MM.1S (cell line): Measurements from ENCODE around the gene CSNK1A1.

Source experiments
- DNase-seq: peaks from one replicate; pipeline ENCODE4 v3.0.0-alpha.2; 2015
- H2AFZ ChIP-seq: fragments of 300-600 bp; sonication (generic); 2 replicates; pipeline ENCODE4 v1.6.0; 2016; ENCODE audit warnings: antibody characterized with exemption, low read length
- H3F3A ChIP-seq: fragments of 300-600 bp; sonication (generic); 2 replicates; pipeline ENCODE4 v1.6.1; 2016; ENCODE audit warnings: mild to moderate bottlenecking, antibody characterized with exemption, low read length, moderate library complexity, mixed read lengths; ENCODE audit not compliant: insufficient read depth
- H3K27ac ChIP-seq: fragments of 300-600 bp; sonication (generic); 2 replicates; pipeline ENCODE4 v1.5.1; 2016; ENCODE audit warnings: mild to moderate bottlenecking, low read length
- H3K27me3 ChIP-seq: fragments of 300-600 bp; sonication (generic); replicated peaks from 2 replicates; pipeline ENCODE4 v1.6.0; 2016; ENCODE audit warnings: low read length; ENCODE audit not compliant: insufficient read depth
- H3K36me3 ChIP-seq: fragments of 300-600 bp; sonication (generic); replicated peaks from 2 replicates; pipeline ENCODE4 v1.6.1; 2016; ENCODE audit warnings: mild to moderate bottlenecking, low read length, mixed read lengths; ENCODE audit not compliant: insufficient read depth
- H3K4me1 ChIP-seq: fragments of 300-600 bp; sonication (generic); 2 replicates; pipeline ENCODE4 v1.6.1; 2016; ENCODE audit warnings: low read length, mixed read lengths
- H3K4me2 ChIP-seq: fragments of 300-600 bp; sonication (generic); 2 replicates; pipeline ENCODE4 v1.6.0; 2016; ENCODE audit warnings: low read depth, low read length
- H3K4me3 ChIP-seq: fragments of 300-600 bp; sonication (generic); 2 replicates; pipeline ENCODE4 v1.5.1; 2016; ENCODE audit warnings: low read length, mixed read lengths
- H3K79me2 ChIP-seq: fragments of 300-600 bp; sonication (generic); 2 replicates; pipeline ENCODE4 v1.6.1; 2016; ENCODE audit warnings: mixed run types, low read length, mixed read lengths
- H3K9ac ChIP-seq: fragments of 300-600 bp; sonication (generic); 2 replicates; pipeline ENCODE4 v1.6.1; 2016; ENCODE audit warnings: low read length, mixed read lengths
- H3K9me2 ChIP-seq: fragments of 300-600 bp; sonication (generic); replicated peaks from 2 replicates; pipeline ENCODE4 v1.6.1; 2016; ENCODE audit warnings: mild to moderate bottlenecking, low read length, mixed read lengths; ENCODE audit not compliant: insufficient read depth
- H3K9me3 ChIP-seq: fragments of 300-600 bp; sonication (generic); replicated peaks from 2 replicates; pipeline ENCODE4 v1.6.1; 2016; ENCODE audit warnings: mild to moderate bottlenecking, low read length, mixed read lengths; ENCODE audit not compliant: insufficient read depth
- H4K20me1 ChIP-seq: fragments of 300-600 bp; sonication (generic); 2 replicates; pipeline ENCODE4 v1.6.1; 2016; ENCODE audit warnings: mild to moderate bottlenecking, low read length, moderate library complexity, mixed read lengths; ENCODE audit not compliant: insufficient read depth
- EZH2 ChIP-seq: fragments of 300-600 bp; sonication (generic); optimal IDR thresholded peaks from 2 replicates; pipeline ENCODE3; 2017; ENCODE audit warnings: low read depth, mild to moderate bottlenecking, antibody characterized with exemption, low read length, mixed read lengths
- EZH2phosphoT487 ChIP-seq: fragments of 300-600 bp; sonication (generic); IDR thresholded peaks from 2 replicates; pipeline ENCODE4 v1.6.1; 2018; ENCODE audit warnings: antibody characterized with exemption, low read length
- TF ChIP-seq, protein P1 (sequence below): fragments of 300-600 bp; sonication (generic); IDR thresholded peaks from 2 replicates; pipeline ENCODE4 v1.5.1; 2016; ENCODE audit warnings: antibody characterized with exemption, low read length, mixed read lengths

The CSNK1A1 gene

DNA sequence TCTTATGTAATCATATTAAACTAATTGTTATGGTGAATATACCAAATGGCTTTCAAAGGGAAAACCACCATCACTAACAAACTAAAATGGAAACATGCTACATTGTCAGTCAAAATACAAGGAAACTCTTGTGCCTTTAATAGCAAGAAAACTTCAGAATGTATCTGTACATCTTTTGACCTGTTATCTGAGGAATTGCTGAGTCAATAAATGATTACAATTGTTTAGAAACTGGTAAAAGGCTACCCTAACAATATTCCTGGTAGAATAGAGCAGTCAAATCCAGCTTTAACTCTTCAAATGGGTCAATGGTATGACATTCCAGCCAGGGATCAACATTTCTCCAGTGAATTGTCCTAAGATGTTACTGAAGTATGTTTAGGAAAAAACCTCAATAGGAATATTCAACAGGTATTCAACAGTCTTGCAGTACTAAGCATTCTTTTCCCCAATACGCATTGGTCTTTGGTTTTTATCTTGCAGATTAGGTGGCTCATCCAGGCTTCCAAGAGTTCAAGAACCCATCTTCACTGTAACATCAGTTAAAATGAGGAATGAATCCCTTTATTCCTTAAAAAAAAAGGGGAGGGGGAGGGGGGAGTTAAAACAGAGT lies 52.4 kb downstream of the CSNK1A1 start:
- Histone ChIP-seq H3K27ac (no peak overlapping the region), H3K9ac (no peak overlapping the region), H3K4me1 (peaks cover 9% of the 10 kb centered on the region), H3K27me3 (no peaks in the 10 kb centered on the region), H3K36me3 (peaks cover 12% of the 10 kb centered on the region; the same call in 1 of the 2 replicates), H3K9me3 (no peaks in the 10 kb centered on the region), H4K20me1 (no peaks in the 10 kb centered on the region), H2AFZ (no peak overlapping the region), H3K4me2 (no peak overlapping the region), H3K9me2 (no peaks in the 10 kb centered on the region), H3F3A (peaks cover 6% of the 10 kb centered on the region), H3K4me3 (no peak overlapping the region), H3K79me2 (peaks cover 28% of the 10 kb centered on the region)
- no peak for DNase-seq
- no peak for TF ChIP-seq EZH2

DNA sequence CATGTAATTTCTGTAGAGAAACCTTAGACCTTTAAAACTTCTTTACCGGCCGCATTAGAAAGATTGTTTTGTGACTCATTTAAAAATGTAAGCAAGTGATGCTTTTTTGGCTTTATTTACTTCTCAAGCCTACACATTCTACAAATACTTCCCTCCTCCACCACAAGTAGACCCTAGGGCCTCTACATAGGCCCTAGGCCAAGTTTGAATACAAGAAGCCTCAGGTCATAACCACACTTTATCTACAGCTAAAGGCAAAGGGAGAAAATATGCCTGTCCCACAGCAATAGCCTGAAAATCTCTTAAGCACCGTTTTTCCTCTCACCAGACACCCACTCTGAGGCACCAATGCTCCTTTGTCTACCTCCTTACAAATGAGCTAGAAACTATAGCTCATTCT lies 53.9 kb downstream of the CSNK1A1 start:
- H3K4me1 ChIP-seq: no peaks in the 10 kb centered on the region
- H4K20me1 ChIP-seq: no peaks in the 10 kb centered on the region
- DNase-seq: no peak
- no peak for TF ChIP-seq EZH2phosphoT487
- TF ChIP-seq, protein P1, sequence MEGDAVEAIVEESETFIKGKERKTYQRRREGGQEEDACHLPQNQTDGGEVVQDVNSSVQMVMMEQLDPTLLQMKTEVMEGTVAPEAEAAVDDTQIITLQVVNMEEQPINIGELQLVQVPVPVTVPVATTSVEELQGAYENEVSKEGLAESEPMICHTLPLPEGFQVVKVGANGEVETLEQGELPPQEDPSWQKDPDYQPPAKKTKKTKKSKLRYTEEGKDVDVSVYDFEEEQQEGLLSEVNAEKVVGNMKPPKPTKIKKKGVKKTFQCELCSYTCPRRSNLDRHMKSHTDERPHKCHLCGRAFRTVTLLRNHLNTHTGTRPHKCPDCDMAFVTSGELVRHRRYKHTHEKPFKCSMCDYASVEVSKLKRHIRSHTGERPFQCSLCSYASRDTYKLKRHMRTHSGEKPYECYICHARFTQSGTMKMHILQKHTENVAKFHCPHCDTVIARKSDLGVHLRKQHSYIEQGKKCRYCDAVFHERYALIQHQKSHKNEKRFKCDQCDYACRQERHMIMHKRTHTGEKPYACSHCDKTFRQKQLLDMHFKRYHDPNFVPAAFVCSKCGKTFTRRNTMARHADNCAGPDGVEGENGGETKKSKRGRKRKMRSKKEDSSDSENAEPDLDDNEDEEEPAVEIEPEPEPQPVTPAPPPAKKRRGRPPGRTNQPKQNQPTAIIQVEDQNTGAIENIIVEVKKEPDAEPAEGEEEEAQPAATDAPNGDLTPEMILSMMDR: no peak
- H3F3A ChIP-seq: no peaks in the 10 kb centered on the region
- no peak overlapping the region for H3K4me3 ChIP-seq
- H3K79me2 ChIP-seq: peaks cover 16% of the 10 kb centered on the region
- no peak overlapping the region for H3K9ac ChIP-seq
- H3K36me3 ChIP-seq: peaks cover 12% of the 10 kb centered on the region; the same call in 1 of the 2 replicates
- no peaks in the 10 kb centered on the region for H3K9me2 ChIP-seq
- no peaks in the 10 kb centered on the region for H3K27me3 ChIP-seq
- H3K4me2 ChIP-seq: no peak overlapping the region
- H3K9me3 ChIP-seq: no peaks in the 10 kb centered on the region
- no peak overlapping the region for H3K27ac ChIP-seq
- H2AFZ ChIP-seq: no peak overlapping the region

GRCh38 chr5:149496917-149497316 lies 54.3 kb downstream of the CSNK1A1 start:
- no peak for DNase-seq
- Histone ChIP-seq H3K9me2 (no peaks in the 10 kb centered on the region), H3K4me3 (no peak overlapping the region), H3K9ac (no peak overlapping the region), H3K4me2 (no peak overlapping the region), H2AFZ (no peak overlapping the region), H4K20me1 (no peaks in the 10 kb centered on the region), H3K9me3 (no peaks in the 10 kb centered on the region), H3K79me2 (peaks cover 12% of the 10 kb centered on the region), H3K36me3 (peaks cover 12% of the 10 kb centered on the region; the same call in 1 of the 2 replicates), H3K27me3 (no peaks in the 10 kb centered on the region), H3F3A (no peaks in the 10 kb centered on the region), H3K27ac (no peak overlapping the region), H3K4me1 (no peaks in the 10 kb centered on the region)
- TF ChIP-seq EZH2: no peak
- no peak for TF ChIP-seq EZH2phosphoT487
- TF ChIP-seq, protein P1: no peak

DNA sequence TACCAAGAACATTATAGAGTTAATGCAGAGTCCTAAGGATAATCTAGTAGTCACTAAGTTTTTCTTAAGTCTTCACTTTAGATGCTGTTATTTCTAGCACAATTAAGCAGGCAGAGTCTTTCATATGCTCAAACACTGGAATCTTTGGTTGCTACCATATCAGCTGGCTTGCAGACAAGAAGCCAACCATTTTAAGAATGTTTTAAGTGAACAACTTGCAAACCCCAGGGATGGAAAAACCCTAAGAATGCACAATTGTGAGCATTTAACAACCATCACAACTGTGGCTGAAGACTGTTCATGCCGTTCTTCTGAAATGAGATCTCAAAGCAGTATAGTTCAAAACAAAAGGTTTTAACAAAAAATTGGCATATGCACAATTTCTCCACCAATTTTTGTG lies 55.1 kb downstream of the CSNK1A1 start:
- Histone ChIP-seq H3K4me1 (no peaks in the 10 kb centered on the region), H3K79me2 (peaks cover 4% of the 10 kb centered on the region), H4K20me1 (no peaks in the 10 kb centered on the region), H3K27me3 (no peaks in the 10 kb centered on the region), H3K9ac (no peak overlapping the region), H3K27ac (no peak overlapping the region), H3K4me2 (no peak overlapping the region), H2AFZ (no peak overlapping the region), H3K36me3 (peaks cover 10% of the 10 kb centered on the region; the same call in 1 of the 2 replicates), H3K4me3 (no peak overlapping the region), H3K9me2 (no peaks in the 10 kb centered on the region), H3F3A (no peaks in the 10 kb centered on the region), H3K9me3 (no peaks in the 10 kb centered on the region)
- no peak for DNase-seq
- TF ChIP-seq, protein P1: no peak
- TF ChIP-seq EZH2phosphoT487 (no peak), EZH2 (no peak)
